ENCODE measurements around the gene CHST11. TPM values are rescaled to one million over a fixed set of nuclear protein-coding genes. Genes with fewer than 3 reads are reported as not detected.

The CHST11 gene
- total RNA-seq, 1 donor from 2014 or later: 46.2 TPM

GRCh38 chr12:104490850-104491249, 34.1 kb downstream of the CHST11 start:
- no peak for TF ChIP-seq CTCF (IDR thresholded peaks at IDR 0.05)
- peaks cover 51% of the 10 kb centered on the region for H3K4me1 ChIP-seq

GRCh38 chr12:104493496-104493895, 36.7 kb downstream of the CHST11 start:
- ATAC-seq: peak in 1 of 2 donors; percentile 5
- no peak overlapping the region for H3K4me3 ChIP-seq
- peaks cover 50% of the 10 kb centered on the region for H3K4me1 ChIP-seq
- no peak for DNase-seq
- H3K27me3 ChIP-seq (ENCODE audit: low read depth): no peaks in the 10 kb centered on the region
- intact Hi-C loops (cut with DNase I): no loop called here
- no peak for TF ChIP-seq CTCF (IDR thresholded peaks at IDR 0.05)
- peak overlapping the region; percentile 61 for H3K27ac ChIP-seq
- H3K9me3 ChIP-seq: no peaks in the 10 kb centered on the region
- H3K36me3 ChIP-seq: no peaks in the 10 kb centered on the region

More at GRCh38 chr12:104490850-104491249, 34.1 kb downstream of the CHST11 start:
- Histone ChIP-seq H3K36me3 (no peaks in the 10 kb centered on the region), H3K4me3 (no peak overlapping the region), H3K27ac (no peak overlapping the region), H3K27me3 (ENCODE audit: low read depth) (no peaks in the 10 kb centered on the region), H3K9me3 (no peaks in the 10 kb centered on the region)
- intact Hi-C loops (cut with DNase I): no loop called here
- no peak for ATAC-seq
- no peak for DNase-seq

GRCh38 chr12:104494137-104494792, 37.5 kb downstream of the CHST11 start:
- TF ChIP-seq CTCF (IDR thresholded peaks at IDR 0.05): no peak
- peak overlapping the region; percentile 61 for H3K27ac ChIP-seq
- ATAC-seq: peak; percentile 66 to 78
- intact Hi-C loops (cut with DNase I): no loop called here
- peak; percentile 51 for DNase-seq
- H3K27me3 ChIP-seq (ENCODE audit: low read depth): no peaks in the 10 kb centered on the region
- H3K4me1 ChIP-seq: peaks cover 50% of the 10 kb centered on the region
- H3K9me3 ChIP-seq: no peaks in the 10 kb centered on the region
- peak overlapping the region; percentile 5 for H3K4me3 ChIP-seq
- no peaks in the 10 kb centered on the region for H3K36me3 ChIP-seq

GRCh38 chr12:104494793-104495158, 38.0 kb downstream of the CHST11 start:
- Histone ChIP-seq H3K27me3 (ENCODE audit: low read depth) (no peaks in the 10 kb centered on the region), H3K4me3 (peak overlapping the region; percentile 5), H3K27ac (peak overlapping the region; percentile 61), H3K4me1 (peaks cover 50% of the 10 kb centered on the region), H3K36me3 (no peaks in the 10 kb centered on the region), H3K9me3 (no peaks in the 10 kb centered on the region)
- no peak for DNase-seq
- no peak for TF ChIP-seq CTCF (IDR thresholded peaks at IDR 0.05)
- intact Hi-C loops (cut with DNase I): no loop called here
- ATAC-seq: peak; percentile 58 to 85

- Histone ChIP-seq H3K4me3 (no peak overlapping the region), H3K9me3 (no peaks in the 10 kb centered on the region), H3K27ac (no peak overlapping the region), H3K4me1 (peaks cover 41% of the 10 kb centered on the region), H3K27me3 (ENCODE audit: low read depth) (no peaks in the 10 kb centered on the region), H3K36me3 (no peaks in the 10 kb centered on the region)
- no peak for ATAC-seq
- no peak for TF ChIP-seq CTCF (IDR thresholded peaks at IDR 0.05)
- no peak for DNase-seq
- intact Hi-C loops (cut with DNase I): no loop called here
These were observed 39.0 kb downstream of the CHST11 start for GRCh38 chr12:104495786-104496185.

All from lower lobe of right lung (tissue), 2 donors.